ENCODE data around the gene ABCA13. TPM values are rescaled to one million over a fixed set of nuclear protein-coding genes. Genes with fewer than 3 reads are reported as not detected.

ABCA13 gene, protein sequence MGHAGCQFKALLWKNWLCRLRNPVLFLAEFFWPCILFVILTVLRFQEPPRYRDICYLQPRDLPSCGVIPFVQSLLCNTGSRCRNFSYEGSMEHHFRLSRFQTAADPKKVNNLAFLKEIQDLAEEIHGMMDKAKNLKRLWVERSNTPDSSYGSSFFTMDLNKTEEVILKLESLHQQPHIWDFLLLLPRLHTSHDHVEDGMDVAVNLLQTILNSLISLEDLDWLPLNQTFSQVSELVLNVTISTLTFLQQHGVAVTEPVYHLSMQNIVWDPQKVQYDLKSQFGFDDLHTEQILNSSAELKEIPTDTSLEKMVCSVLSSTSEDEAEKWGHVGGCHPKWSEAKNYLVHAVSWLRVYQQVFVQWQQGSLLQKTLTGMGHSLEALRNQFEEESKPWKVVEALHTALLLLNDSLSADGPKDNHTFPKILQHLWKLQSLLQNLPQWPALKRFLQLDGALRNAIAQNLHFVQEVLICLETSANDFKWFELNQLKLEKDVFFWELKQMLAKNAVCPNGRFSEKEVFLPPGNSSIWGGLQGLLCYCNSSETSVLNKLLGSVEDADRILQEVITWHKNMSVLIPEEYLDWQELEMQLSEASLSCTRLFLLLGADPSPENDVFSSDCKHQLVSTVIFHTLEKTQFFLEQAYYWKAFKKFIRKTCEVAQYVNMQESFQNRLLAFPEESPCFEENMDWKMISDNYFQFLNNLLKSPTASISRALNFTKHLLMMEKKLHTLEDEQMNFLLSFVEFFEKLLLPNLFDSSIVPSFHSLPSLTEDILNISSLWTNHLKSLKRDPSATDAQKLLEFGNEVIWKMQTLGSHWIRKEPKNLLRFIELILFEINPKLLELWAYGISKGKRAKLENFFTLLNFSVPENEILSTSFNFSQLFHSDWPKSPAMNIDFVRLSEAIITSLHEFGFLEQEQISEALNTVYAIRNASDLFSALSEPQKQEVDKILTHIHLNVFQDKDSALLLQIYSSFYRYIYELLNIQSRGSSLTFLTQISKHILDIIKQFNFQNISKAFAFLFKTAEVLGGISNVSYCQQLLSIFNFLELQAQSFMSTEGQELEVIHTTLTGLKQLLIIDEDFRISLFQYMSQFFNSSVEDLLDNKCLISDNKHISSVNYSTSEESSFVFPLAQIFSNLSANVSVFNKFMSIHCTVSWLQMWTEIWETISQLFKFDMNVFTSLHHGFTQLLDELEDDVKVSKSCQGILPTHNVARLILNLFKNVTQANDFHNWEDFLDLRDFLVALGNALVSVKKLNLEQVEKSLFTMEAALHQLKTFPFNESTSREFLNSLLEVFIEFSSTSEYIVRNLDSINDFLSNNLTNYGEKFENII (N-terminal part only)
- total RNA-seq: under 0.01 and 1.3 TPM in 2 replicates

DNA sequence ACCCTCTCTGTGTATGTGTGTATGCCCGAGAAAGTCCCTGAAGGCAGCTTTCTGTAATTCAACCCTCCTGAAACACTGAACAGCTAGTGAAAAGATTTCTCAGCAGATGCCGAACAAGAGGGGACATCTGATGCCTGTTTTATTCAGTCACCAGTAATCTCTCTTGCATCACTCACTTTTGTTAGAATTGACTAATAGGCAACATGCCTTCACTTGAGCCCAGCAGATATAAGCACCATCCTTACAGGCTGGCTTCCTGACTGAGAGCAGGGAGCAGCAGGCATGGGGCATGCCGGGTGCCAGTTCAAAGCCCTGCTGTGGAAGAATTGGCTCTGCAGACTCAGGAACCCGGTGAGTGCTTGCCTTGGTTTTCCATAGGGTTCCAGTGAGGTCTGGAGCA is at the start of gene ABCA13:
ABCA13 (plus strand) TSS at position 257 of the 400 bp plus-strand sequence; CDS start at position 283, 26 bp downstream.

Other genes starting within 250 kb of the ABCA13 start
- under 0.01 and 0.29 TPM in 2 replicates for gene PKD1L1, start 223.0 kb upstream of the ABCA13 start, total RNA-seq
- gene HUS1, start 191.8 kb upstream of the ABCA13 start, total RNA-seq: 18.6 and 35.6 TPM in 2 replicates
- gene SUN3, start 142.4 kb upstream of the ABCA13 start, total RNA-seq: not detected in 2 replicates
- gene C7orf57, start 135.9 kb upstream of the ABCA13 start, total RNA-seq: under 0.01 TPM in 1 of 2 replicates, not detected in the other
- 20.4 and 54.7 TPM in 2 replicates for gene UPP1, start 82.2 kb upstream of the ABCA13 start, total RNA-seq